ENCODE results near the gene ANKRD18A. TPM values are rescaled to one million over a fixed set of nuclear protein-coding genes. Genes with fewer than 3 reads are reported as not detected.

ANKRD18A gene
- total and polyA plus RNA-seq, 2 donors (not counting 1 experiment from before 2014, with no cell fraction given) = not detected

DNA sequence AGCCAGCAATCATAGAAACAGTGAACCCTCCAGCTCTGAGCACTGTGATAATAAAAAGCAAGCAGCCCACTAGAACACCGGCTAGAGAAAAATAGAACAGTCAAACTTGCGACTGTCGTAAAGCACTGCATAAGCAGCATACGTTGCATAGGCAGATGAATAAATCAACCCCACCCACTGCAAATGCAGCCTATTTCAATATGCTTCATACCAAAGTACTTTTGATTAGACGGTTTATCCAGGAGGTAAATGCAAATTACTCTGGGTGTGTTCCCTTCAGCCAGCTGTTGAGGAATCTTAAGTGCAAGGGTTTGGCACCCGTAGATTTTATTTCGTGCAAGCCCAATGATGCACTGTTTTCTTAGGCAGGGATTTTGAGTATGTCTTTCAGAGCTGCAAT lies 32.1 kb upstream of the ANKRD18A start:
- TF ChIP-seq, protein P1, sequence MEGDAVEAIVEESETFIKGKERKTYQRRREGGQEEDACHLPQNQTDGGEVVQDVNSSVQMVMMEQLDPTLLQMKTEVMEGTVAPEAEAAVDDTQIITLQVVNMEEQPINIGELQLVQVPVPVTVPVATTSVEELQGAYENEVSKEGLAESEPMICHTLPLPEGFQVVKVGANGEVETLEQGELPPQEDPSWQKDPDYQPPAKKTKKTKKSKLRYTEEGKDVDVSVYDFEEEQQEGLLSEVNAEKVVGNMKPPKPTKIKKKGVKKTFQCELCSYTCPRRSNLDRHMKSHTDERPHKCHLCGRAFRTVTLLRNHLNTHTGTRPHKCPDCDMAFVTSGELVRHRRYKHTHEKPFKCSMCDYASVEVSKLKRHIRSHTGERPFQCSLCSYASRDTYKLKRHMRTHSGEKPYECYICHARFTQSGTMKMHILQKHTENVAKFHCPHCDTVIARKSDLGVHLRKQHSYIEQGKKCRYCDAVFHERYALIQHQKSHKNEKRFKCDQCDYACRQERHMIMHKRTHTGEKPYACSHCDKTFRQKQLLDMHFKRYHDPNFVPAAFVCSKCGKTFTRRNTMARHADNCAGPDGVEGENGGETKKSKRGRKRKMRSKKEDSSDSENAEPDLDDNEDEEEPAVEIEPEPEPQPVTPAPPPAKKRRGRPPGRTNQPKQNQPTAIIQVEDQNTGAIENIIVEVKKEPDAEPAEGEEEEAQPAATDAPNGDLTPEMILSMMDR (IDR thresholded peaks at IDR 0.05) = no peak
- no peak for TF ChIP-seq EZH2 (IDR thresholded peaks at IDR 0.05; ENCODE audit: borderline replicate concordance, insufficient read depth, low read depth, low read length, poor library complexity, severe bottlenecking)
- ATAC-seq (ENCODE audit: low read depth) (no peak), DNase-seq (no peak)
- no peaks in the 10 kb centered on the region for H3K36me3 ChIP-seq (replicated peaks in 1 of 2; ENCODE audit: control extremely low read depth in 1 of 2, control insufficient read depth in 1 of 2, extremely low read depth in 1 of 2, insufficient read depth in 2 of 2, low read length in 1 of 2)
- 54% methylated on average over 3 of the region's 7 CpGs for WGBS (ENCODE audit: insufficient coverage)
- ChIA-PET POLR2A (no interaction called here), CTCF (no interaction called here)
- no peaks in the 10 kb centered on the region for H3K4me1 ChIP-seq (ENCODE audit: control insufficient read depth in 2 of 2, insufficient read depth in 2 of 2, low read length in 2 of 2)
- no peak overlapping the region for H3K4me2 ChIP-seq (replicated peaks; ENCODE audit: low read depth, low read length, poor library complexity, severe bottlenecking)
- Mint-ChIP-seq H3K4me3 (no peak overlapping the region), H3K4me1 (peaks cover 7% of the 10 kb centered on the region), H3K27me3 (peaks cover 29% of the 10 kb centered on the region), H3K27ac (no peak overlapping the region), H3K9me3 (ENCODE audit: insufficient read depth) (no peaks in the 10 kb centered on the region)
- peaks cover 0 to 4% (median 1%) of the 10 kb centered on the region in 4 experiments for H3K27me3 ChIP-seq (replicated peaks in 1 of 4; ENCODE audit: control extremely low read depth in 1 of 4, control insufficient read depth in 3 of 4, insufficient read depth in 4 of 4, low read length in 3 of 4)
- intact Hi-C loops (cut with micrococcal nuclease) = loop anchor here (2.0 kb wide), 1 partner anchor 18 kb away; no protein-coding TSS in a partner anchor
- no peak overlapping the region for H3K9ac ChIP-seq (ENCODE audit: low read length)
- peaks cover 0 to 2% (median 0%) of the 10 kb centered on the region in 3 donors for H3K9me3 ChIP-seq (ENCODE audit: control extremely low read depth in 1 of 3, control insufficient read depth in 2 of 3, insufficient read depth in 1 of 3, low read length in 2 of 3)
- no peak overlapping the region for H2AFZ ChIP-seq (ENCODE audit: insufficient read depth, low read depth, low read length, poor library complexity, severe bottlenecking)
- no peak overlapping the region for H3K27ac ChIP-seq (ENCODE audit: low read length in 2 of 2)
- no peak overlapping the region for H3K4me3 ChIP-seq (ENCODE audit: control extremely low read depth in 1 of 5, extremely low read depth in 1 of 5, insufficient read depth in 1 of 5, low read depth in 2 of 5, low read length in 4 of 5)
- no peaks in the 10 kb centered on the region for H4K20me1 ChIP-seq (ENCODE audit: control insufficient read depth, insufficient read depth, low read length, poor library complexity, severe bottlenecking)
- H3K79me2 ChIP-seq (ENCODE audit: control insufficient read depth, insufficient read depth, low read length) = no peaks in the 10 kb centered on the region

DNA sequence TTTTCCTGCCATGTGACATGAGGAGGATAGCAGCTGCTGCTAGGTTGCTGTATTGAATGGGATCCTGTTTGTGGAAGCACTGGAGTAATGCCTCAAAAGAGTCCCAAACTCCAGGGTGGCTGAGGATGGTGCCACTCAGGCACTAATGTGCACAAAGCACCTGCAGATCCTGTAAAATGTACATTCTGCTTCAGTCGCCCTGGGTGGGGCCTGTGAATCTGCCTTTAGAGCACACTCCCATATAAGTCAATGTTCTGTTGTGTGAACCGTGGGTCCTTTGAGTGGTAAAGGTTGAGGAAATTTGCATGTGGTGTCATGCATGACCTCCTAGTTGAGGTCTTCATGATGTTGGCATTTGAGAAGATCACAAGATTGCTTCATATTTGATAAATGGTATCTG lies 31.6 kb upstream of the ANKRD18A start:
- DNase-seq (no peak), ATAC-seq (ENCODE audit: low read depth) (no peak)
- H3K79me2 ChIP-seq (ENCODE audit: control insufficient read depth, insufficient read depth, low read length) = no peaks in the 10 kb centered on the region
- no peak overlapping the region for H3K9ac ChIP-seq (ENCODE audit: low read length)
- no peak overlapping the region for H2AFZ ChIP-seq (ENCODE audit: insufficient read depth, low read depth, low read length, poor library complexity, severe bottlenecking)
- H3K27ac ChIP-seq (ENCODE audit: low read length in 2 of 2) = no peak overlapping the region
- no peak for TF ChIP-seq EZH2 (IDR thresholded peaks at IDR 0.05; ENCODE audit: borderline replicate concordance, insufficient read depth, low read depth, low read length, poor library complexity, severe bottlenecking)
- TF ChIP-seq, protein P1 (IDR thresholded peaks at IDR 0.05) = no peak
- no peak overlapping the region for H3K4me3 ChIP-seq (ENCODE audit: control extremely low read depth in 1 of 5, extremely low read depth in 1 of 5, insufficient read depth in 1 of 5, low read depth in 2 of 5, low read length in 4 of 5)
- Mint-ChIP-seq H3K4me1 (peaks cover 7% of the 10 kb centered on the region), H3K27ac (no peak overlapping the region), H3K4me3 (no peak overlapping the region), H3K27me3 (peaks cover 26% of the 10 kb centered on the region), H3K9me3 (ENCODE audit: insufficient read depth) (no peaks in the 10 kb centered on the region)
- peaks cover 0 to 4% (median 1%) of the 10 kb centered on the region in 4 experiments for H3K27me3 ChIP-seq (replicated peaks in 1 of 4; ENCODE audit: control extremely low read depth in 1 of 4, control insufficient read depth in 3 of 4, insufficient read depth in 4 of 4, low read length in 3 of 4)
- WGBS (ENCODE audit: insufficient coverage) = 33% methylated on average over 1 of the region's 2 CpGs
- no peaks in the 10 kb centered on the region for H3K36me3 ChIP-seq (replicated peaks in 1 of 2; ENCODE audit: control extremely low read depth in 1 of 2, control insufficient read depth in 1 of 2, extremely low read depth in 1 of 2, insufficient read depth in 2 of 2, low read length in 1 of 2)
- ChIA-PET POLR2A (no interaction called here), CTCF (no interaction called here)
- H3K4me2 ChIP-seq (replicated peaks; ENCODE audit: low read depth, low read length, poor library complexity, severe bottlenecking) = no peak overlapping the region
- peaks cover 0 to 2% (median 0%) of the 10 kb centered on the region in 3 donors for H3K9me3 ChIP-seq (ENCODE audit: control extremely low read depth in 1 of 3, control insufficient read depth in 2 of 3, insufficient read depth in 1 of 3, low read length in 2 of 3)
- no peaks in the 10 kb centered on the region for H3K4me1 ChIP-seq (ENCODE audit: control insufficient read depth in 2 of 2, insufficient read depth in 2 of 2, low read length in 2 of 2)
- intact Hi-C loops (cut with micrococcal nuclease) = loop anchor here (2.0 kb wide), 1 partner anchor 17 kb away; no protein-coding TSS in a partner anchor
- no peaks in the 10 kb centered on the region for H4K20me1 ChIP-seq (ENCODE audit: control insufficient read depth, insufficient read depth, low read length, poor library complexity, severe bottlenecking)
